Measurements from ENCODE around the gene USP20. TPM values are rescaled to one million over a fixed set of nuclear protein-coding genes. Genes with fewer than 3 reads are reported as not detected.

The USP20 gene
- polyA plus RNA-seq, 4 donors = 16.0 to 47.0 (median 20.4) TPM

GRCh38 chr9:129878291-129878690 is 43.0 kb downstream of the USP20 start:
- H3K4me3 ChIP-seq (ENCODE audit: low read depth in 1 of 3, low read length in 3 of 3) = no peak overlapping the region
- H3K27ac ChIP-seq (ENCODE audit: low read depth in 1 of 3, low read length in 2 of 3) = no peak overlapping the region
- DNase-seq = no peak
- H3K36me3 ChIP-seq (ENCODE audit: control insufficient read depth in 3 of 3, insufficient read depth in 2 of 3, low read depth in 1 of 3, low read length in 3 of 3) = peaks cover 4 to 51% (median 5%) of the 10 kb centered on the region in 3 donors
- 92 to 95% (median 95%) methylated on average over 11 of the region's 11 CpGs for WGBS, 3 donors
- no peak for FAIRE-seq
- H3K27me3 ChIP-seq (ENCODE audit: control insufficient read depth in 3 of 3, insufficient read depth in 3 of 3, low read length in 3 of 3) = no peaks in the 10 kb centered on the region
- H3K9me3 ChIP-seq (ENCODE audit: control insufficient read depth in 2 of 2, insufficient read depth in 1 of 2, low read depth in 1 of 2, low read length in 1 of 2) = no peaks in the 10 kb centered on the region
- H3K4me1 ChIP-seq (ENCODE audit: control insufficient read depth in 3 of 3, insufficient read depth in 2 of 3, low read depth in 1 of 3, low read length in 2 of 3) = no peaks in the 10 kb centered on the region

- DNase-seq = no peak
- no peak for FAIRE-seq
- Histone ChIP-seq H3K36me3 (ENCODE audit: control insufficient read depth in 3 of 3, insufficient read depth in 2 of 3, low read depth in 1 of 3, low read length in 3 of 3) (peaks cover 4 to 42% (median 5%) of the 10 kb centered on the region in 3 donors), H3K27me3 (ENCODE audit: control insufficient read depth in 3 of 3, insufficient read depth in 3 of 3, low read length in 3 of 3) (no peaks in the 10 kb centered on the region), H3K9me3 (ENCODE audit: control insufficient read depth in 2 of 2, insufficient read depth in 1 of 2, low read depth in 1 of 2, low read length in 1 of 2) (no peaks in the 10 kb centered on the region), H3K27ac (ENCODE audit: low read depth in 1 of 3, low read length in 2 of 3) (no peak overlapping the region), H3K4me3 (ENCODE audit: low read depth in 1 of 3, low read length in 3 of 3) (no peak overlapping the region), H3K4me1 (ENCODE audit: control insufficient read depth in 3 of 3, insufficient read depth in 2 of 3, low read depth in 1 of 3, low read length in 2 of 3) (peaks cover 0 to 4% (median 3%) of the 10 kb centered on the region in 3 donors)
- 81 to 85% (median 85%) methylated on average over 15 to 17 of the region's 17 CpGs for WGBS, 3 donors
Observed at GRCh38 chr9:129879103-129879699, 43.9 kb downstream of the USP20 start.

GRCh38 chr9:129879991-129880653 is 44.9 kb downstream of the USP20 start:
- FAIRE-seq = no peak
- H3K27me3 ChIP-seq (ENCODE audit: control insufficient read depth in 3 of 3, insufficient read depth in 3 of 3, low read length in 3 of 3) = no peaks in the 10 kb centered on the region

GRCh38 chr9:129880654-129881546 is 45.6 kb downstream of the USP20 start:
- H3K27me3 ChIP-seq (ENCODE audit: control insufficient read depth in 3 of 3, insufficient read depth in 3 of 3, low read length in 3 of 3) = no peaks in the 10 kb centered on the region
- H3K36me3 ChIP-seq (ENCODE audit: control insufficient read depth in 3 of 3, insufficient read depth in 2 of 3, low read depth in 1 of 3, low read length in 3 of 3) = peaks cover 0 to 28% (median 5%) of the 10 kb centered on the region in 3 donors
- H3K27ac ChIP-seq (ENCODE audit: low read depth in 1 of 3, low read length in 2 of 3) = no peak overlapping the region
- H3K4me1 ChIP-seq (ENCODE audit: control insufficient read depth in 3 of 3, insufficient read depth in 2 of 3, low read depth in 1 of 3, low read length in 2 of 3) = peaks cover 0 to 17% (median 5%) of the 10 kb centered on the region in 3 donors
- no peak overlapping the region for H3K4me3 ChIP-seq (ENCODE audit: low read depth in 1 of 3, low read length in 3 of 3)
- DNase-seq = no peak
- 77 to 89% (median 84%) methylated on average over 28 of the region's 28 CpGs for WGBS, 3 donors
- no peaks in the 10 kb centered on the region for H3K9me3 ChIP-seq (ENCODE audit: control insufficient read depth in 2 of 2, insufficient read depth in 1 of 2, low read depth in 1 of 2, low read length in 1 of 2)
- no peak for FAIRE-seq

More at GRCh38 chr9:129879991-129880653, 44.9 kb downstream of the USP20 start:
- no peaks in the 10 kb centered on the region for H3K9me3 ChIP-seq (ENCODE audit: control insufficient read depth in 2 of 2, insufficient read depth in 1 of 2, low read depth in 1 of 2, low read length in 1 of 2)
- H3K27ac ChIP-seq (ENCODE audit: low read depth in 1 of 3, low read length in 2 of 3) = no peak overlapping the region
- DNase-seq = no peak
- H3K4me1 ChIP-seq (ENCODE audit: control insufficient read depth in 3 of 3, insufficient read depth in 2 of 3, low read depth in 1 of 3, low read length in 2 of 3) = peaks cover 0 to 12% (median 3%) of the 10 kb centered on the region in 3 donors
- H3K36me3 ChIP-seq (ENCODE audit: control insufficient read depth in 3 of 3, insufficient read depth in 2 of 3, low read depth in 1 of 3, low read length in 3 of 3) = peaks cover 3 to 33% (median 5%) of the 10 kb centered on the region in 3 donors
- WGBS, 3 donors = 92 to 95% (median 94%) methylated on average over 29 to 31 of the region's 31 CpGs
- no peak overlapping the region for H3K4me3 ChIP-seq (ENCODE audit: low read depth in 1 of 3, low read length in 3 of 3)

- Histone ChIP-seq H3K4me1 (ENCODE audit: control insufficient read depth in 3 of 3, insufficient read depth in 2 of 3, low read depth in 1 of 3, low read length in 2 of 3) (peaks cover 0 to 24% (median 5%) of the 10 kb centered on the region in 3 donors), H3K4me3 (ENCODE audit: low read depth in 1 of 3, low read length in 3 of 3) (no peak overlapping the region), H3K9me3 (ENCODE audit: control insufficient read depth in 2 of 2, insufficient read depth in 1 of 2, low read depth in 1 of 2, low read length in 1 of 2) (no peaks in the 10 kb centered on the region), H3K27me3 (ENCODE audit: control insufficient read depth in 3 of 3, insufficient read depth in 3 of 3, low read length in 3 of 3) (peaks cover 0 to 3% (median 0%) of the 10 kb centered on the region in 3 donors), H3K36me3 (ENCODE audit: control insufficient read depth in 3 of 3, insufficient read depth in 2 of 3, low read depth in 1 of 3, low read length in 3 of 3) (peaks cover 0 to 26% (median 5%) of the 10 kb centered on the region in 3 donors), H3K27ac (ENCODE audit: low read depth in 1 of 3, low read length in 2 of 3) (no peak overlapping the region)
- FAIRE-seq = no peak
- 77 to 90% (median 81%) methylated on average over 19 of the region's 19 CpGs for WGBS, 3 donors
- DNase-seq = no peak
Observed at GRCh38 chr9:129881547-129882324, 46.5 kb downstream of the USP20 start.

- Histone ChIP-seq H3K27me3 (ENCODE audit: control insufficient read depth in 3 of 3, insufficient read depth in 3 of 3, low read length in 3 of 3) (peaks cover 0 to 3% (median 0%) of the 10 kb centered on the region in 3 donors), H3K4me3 (ENCODE audit: low read depth in 1 of 3, low read length in 3 of 3) (peak overlapping the region; percentile 22 to 43 (median 33)), H3K27ac (ENCODE audit: low read depth in 1 of 3, low read length in 2 of 3) (peak overlapping the region; percentile 53 to 90 (median 68)), H3K9me3 (ENCODE audit: control insufficient read depth in 2 of 2, insufficient read depth in 1 of 2, low read depth in 1 of 2, low read length in 1 of 2) (no peaks in the 10 kb centered on the region), H3K4me1 (ENCODE audit: control insufficient read depth in 3 of 3, insufficient read depth in 2 of 3, low read depth in 1 of 3, low read length in 2 of 3) (peaks cover 0 to 24% (median 6%) of the 10 kb centered on the region in 3 donors), H3K36me3 (ENCODE audit: control insufficient read depth in 3 of 3, insufficient read depth in 2 of 3, low read depth in 1 of 3, low read length in 3 of 3) (peaks cover 0 to 28% (median 2%) of the 10 kb centered on the region in 3 donors)
- FAIRE-seq (no peak), DNase-seq (peak; percentile 93 to 96)
- WGBS, 3 donors = 3 to 10% (median 4%) methylated on average over 22 to 24 of the region's 24 CpGs
Observed at GRCh38 chr9:129884220-129885017, 49.2 kb downstream of the USP20 start.

GRCh38 chr9:129885018-129885669 is 49.9 kb downstream of the USP20 start:
- H3K4me1 ChIP-seq (ENCODE audit: control insufficient read depth in 3 of 3, insufficient read depth in 2 of 3, low read depth in 1 of 3, low read length in 2 of 3) = peaks cover 0 to 24% (median 6%) of the 10 kb centered on the region in 3 donors
- no peak for FAIRE-seq
- peaks cover 0 to 7% (median 0%) of the 10 kb centered on the region in 3 donors for H3K27me3 ChIP-seq (ENCODE audit: control insufficient read depth in 3 of 3, insufficient read depth in 3 of 3, low read length in 3 of 3)
- H3K36me3 ChIP-seq (ENCODE audit: control insufficient read depth in 3 of 3, insufficient read depth in 2 of 3, low read depth in 1 of 3, low read length in 3 of 3) = peaks cover 0 to 35% (median 2%) of the 10 kb centered on the region in 3 donors
- peak overlapping the region; percentile 22 to 43 (median 38) for H3K4me3 ChIP-seq (ENCODE audit: low read depth in 1 of 3, low read length in 3 of 3)
- H3K27ac ChIP-seq (ENCODE audit: low read depth in 1 of 3, low read length in 2 of 3) = peak overlapping the region; percentile 60 to 90 (median 68)
- WGBS, 3 donors = 18 to 25% (median 20%) methylated on average over 24 to 27 of the region's 27 CpGs
- H3K9me3 ChIP-seq (ENCODE audit: control insufficient read depth in 2 of 2, insufficient read depth in 1 of 2, low read depth in 1 of 2, low read length in 1 of 2) = no peaks in the 10 kb centered on the region
- peak; percentile 30 to 45 for DNase-seq

All from small intestine (tissue), 7 donors.